SK-N-DZ (cell line): ENCODE measurements around the gene CCAR1.
"Not testable (repeated sequence)": the region's sequence is repeated elsewhere in the genome, so short reads cannot be mapped to it uniquely, and the experiment has no call there.

Source experiments
- DNase-seq: peaks from one replicate; pipeline ENCODE4 v3.0.0-alpha.2; 2015; ENCODE audit warnings: low spot score

Gene CCAR1

DNA sequence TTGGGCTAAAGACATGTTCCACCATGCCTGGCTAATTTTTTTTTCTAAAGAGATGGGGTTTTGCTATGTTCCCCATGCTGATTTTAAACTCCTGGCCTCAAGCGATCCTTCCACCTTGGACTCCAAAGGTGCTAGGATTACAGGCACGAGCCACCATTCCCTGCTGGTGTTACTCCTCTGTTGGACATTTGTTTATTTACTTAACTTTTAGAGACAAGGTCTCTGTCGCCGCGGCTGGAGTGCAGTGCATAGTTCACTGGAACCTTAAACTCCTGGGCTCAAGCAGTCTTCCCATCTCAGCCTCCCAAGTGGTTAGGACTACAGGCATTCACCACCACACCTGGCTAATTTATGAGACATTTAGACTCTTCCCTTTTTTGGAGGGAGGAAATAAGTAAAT lies 38.9 kb downstream of the CCAR1 start:
- DNase-seq, result no peak

DNA sequence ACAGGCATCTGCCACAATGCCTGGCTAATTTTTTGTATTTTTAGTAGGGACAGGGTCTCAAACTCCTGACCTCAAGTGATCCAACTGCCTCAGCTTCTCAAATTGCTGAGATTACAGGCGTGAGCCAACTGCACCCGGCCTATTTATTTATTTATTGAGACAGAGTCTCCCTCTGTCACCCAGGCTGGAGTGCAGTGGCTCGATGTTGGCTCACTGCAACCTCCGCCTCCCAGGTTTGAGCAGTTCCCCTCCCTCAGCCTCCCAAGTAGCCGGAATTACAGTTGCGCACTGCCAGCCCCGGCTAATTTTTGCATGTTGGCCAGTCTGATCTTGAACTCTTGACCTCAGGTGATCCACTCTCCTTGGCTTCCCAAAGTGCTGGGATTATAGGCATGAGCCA lies 46.4 kb downstream of the CCAR1 start:
- DNase-seq, result not testable (repeated sequence)

DNA sequence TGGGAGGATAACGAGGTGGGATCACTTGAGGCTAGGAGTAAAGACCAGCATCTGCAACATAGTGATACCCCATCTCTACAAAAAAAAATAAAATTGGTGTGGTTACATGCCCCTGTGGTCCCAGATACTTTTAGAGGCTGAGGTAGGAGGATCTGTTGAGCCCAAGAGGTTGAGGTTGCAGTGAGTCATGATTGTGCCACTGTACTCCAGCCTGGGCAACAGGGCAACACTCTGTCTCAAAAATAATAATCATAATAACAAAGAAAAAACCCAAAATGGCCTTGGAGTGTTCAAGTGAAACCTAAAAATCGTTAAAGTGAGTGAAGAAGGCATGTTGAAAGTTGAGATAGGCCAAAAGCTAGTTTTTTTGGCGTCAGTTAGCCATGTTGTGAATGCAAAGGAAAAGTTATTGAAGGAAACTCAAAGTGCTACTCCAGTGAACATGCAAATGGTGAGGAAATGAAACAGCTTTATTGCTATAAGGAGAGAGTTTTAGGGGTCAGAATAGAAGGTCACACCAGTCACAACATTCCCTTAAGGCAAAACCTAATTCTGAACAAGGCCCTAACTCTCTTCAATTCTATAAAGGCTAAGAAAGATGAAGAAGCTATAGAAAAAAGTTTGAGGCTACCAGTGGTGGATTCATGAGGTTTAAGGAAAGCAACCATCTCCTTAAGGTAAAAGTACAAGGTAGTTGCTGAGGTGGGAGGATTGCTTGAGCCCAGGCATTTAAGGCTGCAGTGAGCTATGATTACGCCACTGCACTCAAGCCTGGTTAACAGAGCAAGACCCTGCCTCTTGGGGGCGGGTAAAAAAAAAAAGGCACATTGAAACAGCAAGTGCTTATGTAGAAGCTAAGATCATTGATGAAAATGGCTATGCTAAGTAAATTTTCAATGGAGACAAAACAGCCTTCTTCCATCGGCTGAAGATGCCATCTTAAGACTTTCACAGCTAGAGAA lies 60.9 kb downstream of the CCAR1 start:
- DNase-seq, result no peak

DNA sequence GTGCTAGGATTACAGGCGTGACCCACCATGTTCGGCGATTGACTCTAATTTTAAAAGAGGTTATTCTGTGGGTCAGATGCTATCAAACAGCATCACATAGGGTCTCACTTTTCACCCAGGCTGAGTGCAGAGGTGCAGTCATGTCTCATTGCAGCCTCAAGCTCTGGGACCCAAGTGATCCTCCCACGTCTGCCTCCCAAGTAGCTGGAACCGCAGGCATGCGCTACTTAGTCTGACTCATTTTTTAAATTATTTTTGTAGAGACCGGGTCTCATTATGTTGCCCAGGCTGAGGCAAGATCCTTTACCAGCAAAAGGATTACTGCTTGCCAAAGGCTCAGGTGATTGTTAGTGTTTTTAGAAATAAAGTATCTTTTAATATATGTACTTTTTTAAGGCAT lies 63.4 kb downstream of the CCAR1 start:
- no peak for DNase-seq

DNA sequence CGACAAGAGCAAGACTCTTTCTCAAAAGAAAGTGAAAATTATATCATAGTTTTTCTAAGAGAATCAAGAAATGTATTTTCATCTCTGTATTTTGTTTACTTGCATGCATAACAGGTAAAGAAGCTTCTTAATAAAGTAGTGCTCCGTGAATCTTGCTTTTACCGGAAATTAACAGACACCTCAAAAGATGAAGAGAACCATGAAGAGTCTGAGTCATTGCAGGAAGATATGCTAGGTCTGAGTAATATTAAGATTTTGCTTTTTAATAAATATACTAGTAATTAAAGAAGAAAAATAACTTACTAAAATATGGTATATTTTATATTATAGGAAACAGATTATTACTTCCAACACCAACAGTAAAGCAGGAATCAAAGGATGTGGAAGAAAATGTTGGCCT lies 66.8 kb downstream of the CCAR1 start:
- DNase-seq, result no peak

DNA sequence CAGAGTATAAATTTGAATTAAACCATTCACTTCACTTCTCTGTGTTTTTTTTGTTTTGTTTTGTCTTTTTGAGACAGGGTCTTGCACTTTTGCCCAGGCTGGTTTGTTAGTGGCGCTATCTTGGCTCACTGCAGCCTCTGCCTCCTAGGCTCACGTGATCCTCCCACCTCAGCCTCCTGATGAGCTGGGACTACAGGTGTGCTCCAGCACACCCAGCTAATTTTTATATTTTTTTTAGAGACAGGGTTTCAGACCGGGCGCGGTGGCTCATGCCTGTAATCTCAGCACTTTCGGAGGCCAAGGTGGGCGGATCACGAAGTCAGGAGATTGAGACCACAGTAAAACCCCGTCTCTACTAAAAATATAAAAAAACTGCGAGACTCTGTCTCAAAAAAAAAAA lies 69.4 kb downstream of the CCAR1 start:
- no peak for DNase-seq

DNA sequence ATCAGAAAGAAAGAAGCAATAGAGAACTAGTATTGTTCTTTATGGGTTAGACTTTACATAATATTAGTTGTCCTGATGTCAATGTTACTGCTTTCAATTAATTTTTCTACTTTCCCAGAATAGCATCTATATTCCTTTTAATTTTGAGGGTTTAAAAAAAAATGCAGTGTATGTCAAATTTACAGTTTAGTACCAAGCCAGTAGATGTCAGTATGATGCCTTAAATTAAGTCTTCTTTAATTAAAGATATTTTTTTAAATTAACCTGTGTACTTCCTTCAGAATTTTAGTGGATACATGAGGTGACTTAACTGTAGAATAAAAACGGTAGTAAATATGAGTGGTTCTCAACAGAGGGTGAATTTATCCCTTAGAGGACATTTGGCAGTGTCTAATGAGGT lies 71.1 kb downstream of the CCAR1 start:
- DNase-seq, result no peak

DNA sequence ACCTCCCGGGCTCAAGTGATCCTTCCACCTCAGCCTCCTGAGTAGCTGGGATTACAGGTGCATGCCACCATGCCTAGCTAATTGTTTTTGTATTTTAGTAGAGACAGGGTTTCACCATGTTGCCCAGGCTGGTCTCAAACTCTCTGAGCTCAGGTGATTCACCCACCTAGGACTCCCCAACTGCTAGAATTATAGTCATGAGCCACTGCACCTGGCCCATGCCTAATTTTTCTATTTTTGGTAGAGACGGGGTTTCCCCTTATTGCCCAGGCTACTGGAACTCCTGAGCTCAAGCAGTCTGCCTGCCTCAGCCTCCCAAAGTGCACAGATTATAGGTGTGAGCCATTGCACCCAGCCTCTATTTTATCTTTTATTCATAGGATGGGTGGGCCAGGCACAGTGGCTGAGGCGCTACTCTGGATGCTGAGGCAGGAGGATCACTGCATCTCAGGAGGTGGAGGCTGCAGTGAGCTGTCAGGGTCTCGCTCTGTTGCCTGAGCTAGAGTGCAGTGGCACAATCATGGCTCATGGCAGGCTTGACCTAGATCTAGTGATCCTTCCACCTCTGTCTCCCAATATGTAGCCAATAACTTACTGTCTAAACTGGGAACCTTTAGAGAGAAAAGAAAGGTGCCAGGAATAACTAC lies 75.0 kb downstream of the CCAR1 start:
- DNase-seq, result no peak

DNA sequence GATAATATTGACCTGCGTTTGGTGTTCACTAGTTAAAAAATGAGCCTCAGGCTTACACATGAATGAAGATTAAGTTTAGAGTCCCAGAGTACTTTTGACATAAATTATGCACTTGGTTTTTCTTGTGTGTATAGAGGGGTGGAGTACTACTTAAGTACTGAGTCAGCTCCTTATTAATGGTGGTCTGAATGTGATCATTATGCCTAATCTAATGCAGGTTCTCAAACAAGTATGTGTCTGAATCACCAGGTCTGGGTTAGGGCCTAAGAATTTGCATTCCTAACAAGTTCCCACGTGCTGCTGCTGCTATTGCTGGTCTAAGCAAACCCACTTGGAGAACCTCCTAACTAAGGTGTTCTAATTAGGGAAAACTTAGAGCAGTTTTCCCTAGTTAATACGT lies 75.6 kb downstream of the CCAR1 start:
- no peak for DNase-seq

DNA sequence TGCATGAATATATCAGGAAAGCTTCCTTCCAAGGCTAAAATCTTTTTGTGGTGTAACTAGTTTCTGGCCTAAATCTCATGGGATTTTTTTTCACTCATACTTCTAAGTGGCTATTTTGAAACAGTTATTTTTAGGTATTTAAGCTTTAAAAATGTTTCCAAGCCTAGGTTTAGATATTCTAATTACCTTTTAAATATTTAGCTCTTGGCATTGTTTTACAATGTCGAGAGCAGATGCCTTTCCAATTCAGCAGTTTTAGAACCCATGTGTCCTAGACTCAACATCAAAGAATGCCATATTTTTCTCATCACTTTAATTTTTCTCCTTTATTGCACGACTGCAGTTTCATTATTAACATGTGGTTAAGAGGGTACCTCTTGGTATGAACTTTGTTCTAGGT lies 79.2 kb downstream of the CCAR1 start:
- DNase-seq, result no peak

DNA sequence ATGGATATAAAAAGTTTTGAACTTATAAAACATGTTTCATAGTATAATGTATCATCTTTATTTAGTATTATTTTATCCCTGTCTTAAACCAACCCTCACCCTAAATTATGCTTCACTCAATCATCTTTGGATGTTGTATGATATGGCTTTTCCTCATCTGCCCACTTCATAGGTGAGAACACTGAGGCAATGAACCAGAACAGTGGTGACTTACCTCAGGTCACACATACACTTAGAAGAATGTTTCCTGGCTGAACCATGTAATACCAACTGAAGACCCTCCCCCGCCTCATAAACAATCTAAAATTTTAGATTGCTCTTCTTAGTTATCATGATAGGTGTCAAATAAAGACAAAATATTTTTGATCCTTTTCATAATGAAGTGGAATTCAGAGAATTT lies 83.7 kb downstream of the CCAR1 start:
- no peak for DNase-seq

DNA sequence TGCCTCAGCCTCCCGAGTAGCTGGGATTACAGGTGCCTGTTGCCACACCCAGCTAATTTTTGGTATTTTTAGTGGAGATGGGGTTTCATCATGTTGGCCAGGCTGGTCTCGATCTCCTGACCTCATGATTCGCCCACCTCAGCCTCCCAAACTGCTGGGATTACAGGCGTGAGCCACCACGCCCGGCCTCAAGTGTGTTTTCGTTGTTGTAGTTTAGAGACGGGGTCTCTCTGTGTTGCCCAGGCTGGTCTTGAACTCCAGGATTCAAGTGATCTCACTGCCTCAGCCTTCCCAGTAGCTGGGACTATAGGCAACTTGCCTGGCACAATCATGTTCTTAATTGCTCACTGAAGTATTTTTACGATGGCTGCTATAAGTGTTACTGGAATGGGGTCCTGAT lies 89.8 kb downstream of the CCAR1 start:
- not testable (repeated sequence) for DNase-seq

DNA sequence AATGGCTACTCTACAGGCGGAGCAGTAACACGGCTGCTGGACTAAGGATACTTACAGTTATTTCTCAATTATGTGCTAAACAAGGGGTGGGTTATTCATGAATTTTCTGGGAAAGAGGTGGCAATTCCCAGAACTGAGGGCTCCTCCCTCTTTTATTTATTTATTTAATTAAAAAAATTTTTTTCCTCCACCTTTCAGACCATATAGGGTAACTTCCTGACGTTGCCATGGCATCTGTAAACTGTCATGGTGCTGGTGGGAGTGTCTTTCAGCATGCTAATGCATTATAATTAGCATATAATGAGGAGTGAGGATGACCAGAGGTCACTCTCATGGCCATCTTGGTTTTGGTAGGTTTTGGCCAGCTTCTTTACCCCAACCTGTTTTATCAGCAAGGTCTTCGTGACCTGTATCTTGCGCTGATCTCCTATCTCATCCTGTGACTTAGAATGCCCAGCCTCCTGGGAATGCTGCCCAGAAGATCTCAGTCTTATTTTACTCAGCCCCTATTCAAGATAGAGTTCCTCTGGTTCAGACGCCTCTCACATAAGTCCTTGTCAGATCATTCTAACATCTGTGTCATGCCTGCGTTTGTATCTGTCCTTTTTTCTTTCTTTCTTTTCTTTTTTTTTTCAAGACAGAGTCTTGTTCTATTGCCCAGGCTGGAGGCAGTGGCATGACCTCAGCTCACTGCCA lies 90.4 kb downstream of the CCAR1 start:
- DNase-seq, result no peak

DNA sequence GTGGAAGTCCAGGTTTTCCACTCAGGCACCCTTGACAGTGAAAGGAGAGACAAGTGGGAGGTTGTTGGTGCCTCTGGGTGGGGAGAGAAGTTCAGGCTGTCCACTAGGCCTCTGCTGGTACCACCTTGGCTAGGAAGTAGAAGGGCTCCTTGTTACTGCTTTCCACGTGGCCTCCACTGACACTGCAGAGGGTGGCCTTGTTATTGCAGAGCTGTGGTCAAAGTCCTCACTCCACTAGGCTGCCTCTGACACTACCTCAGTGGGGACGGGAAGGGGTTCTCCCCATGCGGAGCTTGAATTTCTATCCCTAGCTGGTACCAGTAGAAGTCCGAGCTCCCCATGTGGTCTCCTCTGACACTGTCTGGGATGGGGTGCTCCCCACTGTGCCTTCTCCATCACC lies 91.4 kb downstream of the CCAR1 start:
- DNase-seq, result no peak

DNA sequence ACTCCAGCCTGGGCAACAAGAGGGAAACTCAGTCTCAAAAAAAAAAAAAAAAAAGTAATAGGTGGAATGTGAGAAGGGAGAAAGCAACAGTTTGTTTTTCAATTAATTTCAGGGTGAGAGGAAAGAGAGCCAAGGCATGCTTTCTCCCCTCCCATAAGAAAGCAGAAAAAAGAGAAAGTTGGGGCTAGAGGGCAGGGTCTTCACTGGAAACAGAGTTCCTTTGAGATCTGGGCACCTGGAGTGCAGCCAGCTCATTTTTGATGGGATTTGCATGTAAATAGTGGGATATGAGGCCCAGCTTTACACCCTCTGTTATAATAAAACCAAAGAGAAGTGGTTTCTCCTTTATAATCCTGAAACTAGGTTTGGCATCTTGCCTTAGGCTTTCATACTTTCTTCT lies 92.5 kb downstream of the CCAR1 start:
- DNase-seq, result no peak

DNA sequence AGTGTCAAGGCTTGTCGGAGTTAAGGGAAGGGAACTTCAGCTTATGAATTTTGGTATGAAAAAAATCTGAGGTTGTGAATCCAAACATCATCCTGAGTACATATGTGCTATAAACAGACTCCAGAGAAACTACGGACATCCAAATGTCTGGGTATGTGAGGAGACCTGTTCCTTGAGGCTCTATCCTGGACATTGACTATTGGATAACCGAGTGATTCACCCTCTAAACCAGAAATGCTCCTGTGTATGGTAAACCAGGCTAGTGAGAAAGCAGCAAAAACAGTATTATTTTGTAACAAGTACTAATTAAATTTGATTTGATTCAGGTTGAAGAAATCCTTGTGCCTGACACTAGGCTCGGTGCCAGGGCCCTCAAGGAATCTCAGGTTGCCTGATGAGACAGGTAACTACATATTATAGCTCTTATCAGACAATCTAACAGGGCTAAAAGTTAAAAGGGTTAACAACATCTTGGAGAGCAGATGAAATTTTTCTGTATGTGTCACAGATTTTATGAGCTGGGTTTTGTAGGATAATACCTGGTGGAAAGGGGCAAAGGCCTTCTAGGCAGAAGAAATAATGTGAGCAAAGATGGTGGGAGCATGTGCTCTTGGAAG lies 95.9 kb downstream of the CCAR1 start:
- no peak for DNase-seq

DNA sequence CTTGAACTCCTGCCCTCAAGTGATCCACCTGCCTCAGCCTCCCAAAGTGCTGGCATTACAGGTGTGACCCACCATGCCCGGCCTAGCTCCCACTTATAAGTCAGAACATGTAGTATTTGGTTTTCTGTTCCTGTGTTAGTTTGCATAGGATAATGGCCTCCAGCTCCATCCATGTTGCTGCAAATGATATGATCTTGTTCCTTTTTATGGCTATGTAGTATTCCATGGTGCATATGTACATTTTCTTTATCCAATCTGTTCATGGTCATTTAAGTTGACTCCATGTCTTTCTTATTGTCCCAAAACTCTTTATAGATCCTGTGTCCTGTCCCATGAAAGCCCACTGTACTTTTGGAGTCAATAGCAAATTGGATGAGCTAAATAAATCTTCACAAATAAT lies 99.3 kb downstream of the CCAR1 start:
- DNase-seq, result not testable (repeated sequence)

DNA sequence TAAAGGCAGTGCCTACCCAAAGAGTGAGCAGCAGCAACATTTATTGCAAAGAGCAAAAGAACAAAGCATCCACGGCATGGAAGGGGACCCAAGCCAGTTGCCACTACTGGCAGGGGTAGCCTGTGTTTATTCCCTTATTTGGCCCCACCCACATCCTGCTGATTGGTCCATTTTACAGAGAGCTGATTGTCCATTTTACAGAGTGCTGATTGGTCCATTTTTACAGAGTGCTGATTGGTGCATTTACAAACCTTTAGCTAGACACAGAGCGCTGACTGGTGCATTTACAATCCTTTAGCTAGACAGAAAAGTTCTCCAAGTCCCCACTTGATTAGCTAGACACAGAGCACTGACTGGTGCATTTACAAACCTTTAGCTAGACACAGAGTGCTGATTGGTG lies 101.6 kb downstream of the CCAR1 start:
- not testable (repeated sequence) for DNase-seq

DNA sequence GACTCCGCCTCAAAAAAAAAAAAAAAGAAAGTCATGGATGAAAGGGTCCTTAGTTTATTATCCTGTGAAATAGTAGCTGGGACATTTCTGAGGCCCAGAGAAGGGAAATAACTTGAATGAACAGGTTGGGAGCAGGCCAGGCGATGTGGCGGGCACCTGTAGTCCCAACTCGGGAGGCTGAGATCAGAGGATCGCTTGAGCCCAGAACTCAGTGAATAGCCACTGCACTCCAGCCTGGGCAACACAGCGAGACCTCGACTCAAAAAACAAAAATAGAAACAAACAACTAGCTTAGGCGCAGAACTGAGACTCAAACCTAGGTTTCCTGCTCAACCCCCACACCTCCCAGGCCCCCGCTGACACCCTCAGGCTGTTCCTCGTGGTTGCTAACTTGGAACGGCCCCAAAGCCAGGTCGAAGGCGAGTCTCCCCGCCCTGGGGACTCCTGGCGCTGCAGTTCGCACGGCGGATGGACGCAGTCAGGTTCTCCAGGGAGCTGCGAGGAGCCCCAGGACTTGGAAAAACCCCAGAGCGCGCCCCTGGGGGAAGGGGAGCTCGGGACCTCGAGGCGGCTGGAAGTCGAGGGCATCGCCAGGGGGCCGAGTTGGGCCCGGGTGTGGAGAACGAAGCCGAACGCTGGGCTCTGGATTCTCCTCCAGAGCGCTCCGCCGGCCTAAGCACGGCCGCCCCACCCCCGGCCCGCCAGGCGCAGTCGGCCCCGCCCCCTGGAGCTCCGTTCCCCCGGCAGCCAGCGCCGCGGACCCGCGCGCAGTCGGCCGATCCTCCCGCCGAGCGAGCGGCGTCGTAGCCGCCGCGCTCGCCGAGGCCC lies 105.9 kb downstream of the CCAR1 start, which contains the start of gene STOX1:
Gene STOX1 (plus strand): TSS at position 768 of the 828 bp plus-strand sequence. CDS start 93 bp downstream, outside the sequence.
- peak; percentile 72 for DNase-seq

DNA sequence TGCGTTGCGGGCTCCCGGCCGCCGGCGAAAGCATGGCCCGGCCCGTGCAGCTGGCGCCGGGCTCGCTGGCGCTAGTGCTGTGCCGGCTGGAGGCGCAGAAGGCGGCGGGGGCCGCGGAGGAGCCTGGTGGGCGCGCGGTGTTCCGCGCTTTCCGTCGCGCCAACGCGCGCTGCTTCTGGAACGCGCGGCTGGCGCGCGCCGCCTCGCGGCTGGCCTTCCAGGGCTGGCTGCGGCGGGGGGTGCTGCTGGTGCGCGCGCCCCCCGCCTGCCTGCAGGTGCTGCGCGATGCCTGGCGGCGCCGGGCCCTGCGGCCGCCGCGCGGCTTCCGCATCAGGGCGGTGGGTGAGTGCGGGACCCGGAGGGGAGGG lies 106.5 kb downstream of the CCAR1 start:
- not testable (repeated sequence) for DNase-seq

DNA sequence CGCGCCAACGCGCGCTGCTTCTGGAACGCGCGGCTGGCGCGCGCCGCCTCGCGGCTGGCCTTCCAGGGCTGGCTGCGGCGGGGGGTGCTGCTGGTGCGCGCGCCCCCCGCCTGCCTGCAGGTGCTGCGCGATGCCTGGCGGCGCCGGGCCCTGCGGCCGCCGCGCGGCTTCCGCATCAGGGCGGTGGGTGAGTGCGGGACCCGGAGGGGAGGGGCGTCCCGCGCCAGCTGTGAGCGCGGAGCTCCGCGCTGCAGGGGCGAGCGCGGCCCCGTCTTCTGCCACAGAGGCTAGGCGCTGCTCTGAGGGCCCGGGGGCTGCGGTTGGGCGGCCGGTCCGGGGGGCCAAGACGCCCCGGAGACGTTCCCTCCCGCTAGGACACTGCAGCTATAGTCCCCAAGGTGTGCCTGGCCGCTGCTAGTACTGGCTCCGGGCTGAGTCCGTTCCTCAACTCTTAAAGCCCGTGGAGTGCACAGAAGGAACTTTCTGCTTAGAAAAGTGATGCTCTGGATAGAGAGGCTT lies 107.1 kb downstream of the CCAR1 start:
- DNase-seq, result peak; percentile 17
